Stimulated activated CD4-positive, alpha-beta T cell treated with anti-CD3 and anti-CD28 coated beads, Interleukin-15, amount 100 ng/mL, for 24 hours (primary cell): ENCODE data around the gene INTS7.

Experiments used
- DNase-seq: peaks from one replicate; pipeline ENCODE4 v3.0.0-alpha.2; 2020

INTS7 gene, protein sequence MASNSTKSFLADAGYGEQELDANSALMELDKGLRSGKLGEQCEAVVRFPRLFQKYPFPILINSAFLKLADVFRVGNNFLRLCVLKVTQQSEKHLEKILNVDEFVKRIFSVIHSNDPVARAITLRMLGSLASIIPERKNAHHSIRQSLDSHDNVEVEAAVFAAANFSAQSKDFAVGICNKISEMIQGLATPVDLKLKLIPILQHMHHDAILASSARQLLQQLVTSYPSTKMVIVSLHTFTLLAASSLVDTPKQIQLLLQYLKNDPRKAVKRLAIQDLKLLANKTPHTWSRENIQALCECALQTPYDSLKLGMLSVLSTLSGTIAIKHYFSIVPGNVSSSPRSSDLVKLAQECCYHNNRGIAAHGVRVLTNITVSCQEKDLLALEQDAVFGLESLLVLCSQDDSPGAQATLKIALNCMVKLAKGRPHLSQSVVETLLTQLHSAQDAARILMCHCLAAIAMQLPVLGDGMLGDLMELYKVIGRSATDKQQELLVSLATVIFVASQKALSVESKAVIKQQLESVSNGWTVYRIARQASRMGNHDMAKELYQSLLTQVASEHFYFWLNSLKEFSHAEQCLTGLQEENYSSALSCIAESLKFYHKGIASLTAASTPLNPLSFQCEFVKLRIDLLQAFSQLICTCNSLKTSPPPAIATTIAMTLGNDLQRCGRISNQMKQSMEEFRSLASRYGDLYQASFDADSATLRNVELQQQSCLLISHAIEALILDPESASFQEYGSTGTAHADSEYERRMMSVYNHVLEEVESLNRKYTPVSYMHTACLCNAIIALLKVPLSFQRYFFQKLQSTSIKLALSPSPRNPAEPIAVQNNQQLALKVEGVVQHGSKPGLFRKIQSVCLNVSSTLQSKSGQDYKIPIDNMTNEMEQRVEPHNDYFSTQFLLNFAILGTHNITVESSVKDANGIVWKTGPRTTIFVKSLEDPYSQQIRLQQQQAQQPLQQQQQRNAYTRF

DNA sequence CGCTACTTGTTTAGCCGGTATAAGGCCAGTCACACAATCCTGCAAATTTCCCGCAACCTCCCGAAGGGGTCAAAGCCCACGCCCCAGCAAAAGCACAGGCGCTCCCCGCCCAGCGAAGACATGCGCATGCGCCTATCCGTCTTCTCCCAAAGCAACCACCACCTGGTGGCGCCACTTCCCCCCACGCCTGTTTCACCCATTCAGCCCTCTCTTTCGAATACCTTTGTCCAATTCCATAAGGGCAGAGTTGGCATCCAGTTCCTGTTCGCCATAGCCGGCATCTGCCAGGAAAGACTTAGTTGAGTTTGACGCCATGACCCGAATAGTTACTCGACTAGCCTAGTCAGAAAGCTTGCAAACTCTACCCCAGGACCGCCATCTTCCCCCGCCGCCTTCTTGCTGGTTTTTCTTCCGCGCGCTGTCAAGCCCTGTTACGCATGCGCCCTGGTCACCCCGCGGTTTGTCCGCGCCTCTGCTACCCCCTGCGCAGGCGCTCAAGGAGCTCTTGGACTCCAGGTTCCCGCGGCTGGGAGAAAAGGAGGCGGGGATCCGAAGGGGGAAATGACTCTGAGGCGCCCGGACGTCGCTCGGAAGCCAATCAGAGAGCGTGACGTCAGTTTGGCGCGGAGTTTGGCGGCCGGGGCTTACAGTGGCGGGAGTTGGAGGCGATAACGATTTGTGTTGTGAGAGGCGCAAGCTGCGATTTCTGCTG lies at the start of gene INTS7, which contains the start of gene DTL:
Gene INTS7 (minus strand): TSS at position 435 of the 712 bp plus-strand sequence. CDS start 120 bp downstream, at position 315.
Gene DTL (plus strand): TSS at position 626 of the 712 bp plus-strand sequence. CDS start 143 bp downstream, outside the sequence.
- DNase-seq, result peak; percentile 99

DNA sequence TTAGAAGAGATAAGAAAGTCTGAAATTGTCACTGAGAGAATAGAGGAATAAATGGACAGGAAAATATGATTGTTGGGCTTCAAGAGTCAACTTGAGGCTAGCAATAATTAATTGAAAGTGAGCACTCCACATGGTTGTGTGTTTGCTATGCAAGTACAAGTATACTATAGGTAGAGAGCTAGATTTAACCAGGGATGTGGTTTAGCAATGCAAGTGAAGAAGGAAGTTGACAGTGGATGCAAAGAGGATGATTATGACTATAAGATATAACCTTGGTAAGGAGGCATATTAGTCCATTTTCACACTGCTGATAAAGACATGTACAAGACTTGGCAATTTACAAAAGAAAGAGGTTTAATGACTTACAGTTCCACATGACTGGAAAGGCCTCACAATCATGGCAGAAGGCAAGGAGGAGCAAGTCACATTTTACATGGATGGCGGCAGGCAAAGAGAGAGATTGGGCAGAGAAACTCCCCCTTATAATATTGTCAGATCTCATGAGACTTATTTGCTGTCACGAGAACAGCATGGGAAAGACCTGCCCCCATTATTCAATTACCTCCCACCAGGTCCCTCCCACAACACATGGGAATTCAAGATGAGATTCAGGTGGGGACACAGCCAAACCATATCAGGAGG lies 47.5 kb upstream of the INTS7 start:
- no peak for DNase-seq

DNA sequence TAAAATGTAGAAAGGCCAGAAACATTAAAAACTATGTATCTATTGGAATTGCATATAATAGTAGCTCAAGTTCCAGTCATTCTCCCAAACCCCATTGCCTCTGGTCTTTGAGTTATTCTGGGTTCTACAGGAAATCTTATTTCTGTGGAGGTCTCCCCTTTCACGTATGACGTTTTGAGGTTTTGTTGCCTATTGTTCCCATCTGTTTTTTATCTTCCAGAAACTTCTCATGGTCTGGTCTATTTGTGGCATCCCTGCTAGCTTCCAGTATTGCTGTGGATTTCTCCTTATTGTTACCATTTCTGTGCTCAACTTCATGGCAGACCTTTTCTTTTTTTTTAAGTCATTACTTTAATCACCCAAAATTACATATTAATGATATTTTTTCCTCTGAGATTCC lies 43.5 kb upstream of the INTS7 start:
- no peak for DNase-seq

DNA sequence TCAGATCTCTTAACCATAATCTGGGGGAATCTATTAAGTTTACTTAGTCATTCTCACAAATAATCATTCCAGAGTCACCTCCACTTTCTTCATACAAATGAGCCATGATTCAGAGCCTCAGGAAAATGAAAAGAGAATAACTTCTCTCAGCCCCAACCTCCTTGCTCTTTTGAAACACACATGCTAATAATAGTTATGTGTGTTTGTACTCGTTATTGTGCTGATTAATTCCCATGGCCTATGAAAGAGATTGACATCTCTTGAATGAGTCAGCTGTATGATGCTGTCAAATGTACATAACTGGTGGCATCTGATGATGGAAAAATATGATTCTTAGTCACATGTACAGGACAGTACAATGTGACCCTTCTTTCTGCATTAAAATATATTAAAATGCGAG lies 41.7 kb upstream of the INTS7 start:
- no peak for DNase-seq

DNA sequence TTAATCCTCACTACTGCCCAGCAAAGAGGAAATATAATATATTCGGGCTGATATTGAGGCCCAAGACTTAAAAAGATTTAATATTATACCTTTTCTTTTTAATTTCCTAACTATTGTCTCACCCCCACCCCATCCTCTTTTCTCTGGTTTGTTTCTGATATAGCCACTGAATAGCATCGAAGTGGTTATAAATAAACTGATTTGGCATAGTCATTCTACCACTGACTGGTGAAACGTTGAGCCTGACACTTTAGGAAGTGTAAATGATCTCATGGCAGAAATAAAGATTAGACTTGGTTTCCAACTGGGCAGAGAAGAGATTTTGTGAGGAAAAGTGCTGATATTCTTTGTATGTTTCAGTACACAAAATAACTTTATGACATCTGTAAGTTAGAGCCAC lies 39.5 kb upstream of the INTS7 start:
- no peak for DNase-seq

DNA sequence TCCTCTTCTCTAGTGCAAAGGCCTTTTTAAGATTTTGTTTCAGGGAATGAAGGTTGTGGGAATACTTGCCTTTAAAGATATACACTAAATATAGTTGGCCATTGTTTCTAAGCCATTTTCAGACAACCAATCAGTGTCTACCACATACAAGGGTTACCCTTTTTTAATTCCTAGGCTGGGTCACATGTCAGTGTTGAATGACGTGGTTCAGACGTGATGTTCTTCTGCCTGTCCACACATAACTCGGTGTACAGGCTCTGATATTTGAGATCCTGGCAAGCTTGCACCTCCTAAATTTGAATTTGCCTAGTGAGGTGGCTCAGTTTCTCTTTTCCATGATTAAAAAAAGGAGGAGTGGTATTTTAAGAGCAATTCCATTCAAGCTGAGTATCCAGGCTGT lies 39.0 kb upstream of the INTS7 start:
- DNase-seq, result no peak

DNA sequence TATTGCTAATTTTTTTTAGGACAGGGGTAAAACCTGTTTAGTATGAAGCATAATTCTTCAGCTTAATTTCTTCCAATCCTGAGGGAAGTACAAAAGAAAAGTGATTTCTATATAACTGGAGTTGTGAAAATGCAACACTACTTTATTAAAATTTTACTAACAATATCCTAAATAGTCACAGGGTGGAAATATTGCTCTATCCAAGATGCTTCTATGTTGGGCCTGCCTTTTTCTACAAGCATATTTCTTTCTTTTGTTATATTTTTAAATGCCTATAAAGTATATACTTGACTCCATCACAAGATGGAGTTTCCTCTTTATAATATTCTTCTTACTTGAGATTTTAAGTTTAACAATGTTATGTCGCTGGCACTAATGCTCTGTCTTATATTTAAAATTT lies 38.1 kb upstream of the INTS7 start:
- no peak for DNase-seq

DNA sequence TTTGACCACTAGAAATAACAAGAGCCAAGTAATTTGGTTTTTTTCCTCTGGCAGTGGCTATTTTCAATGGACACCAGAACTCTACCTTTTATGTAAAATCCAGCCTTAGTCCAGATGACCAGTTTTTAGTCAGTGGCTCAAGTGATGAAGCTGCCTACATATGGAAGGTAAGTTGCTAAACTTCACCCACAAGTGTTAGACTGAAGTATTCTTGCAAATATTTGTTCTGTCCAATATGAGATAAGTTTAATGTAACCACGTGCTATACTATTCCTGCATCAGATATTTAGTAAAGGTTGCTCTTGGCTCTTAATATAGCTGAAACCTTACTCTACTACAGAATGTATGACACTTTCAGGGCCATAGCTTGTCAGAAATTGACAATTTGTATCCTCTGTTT lies 36.7 kb upstream of the INTS7 start:
- DNase-seq, result no peak

DNA sequence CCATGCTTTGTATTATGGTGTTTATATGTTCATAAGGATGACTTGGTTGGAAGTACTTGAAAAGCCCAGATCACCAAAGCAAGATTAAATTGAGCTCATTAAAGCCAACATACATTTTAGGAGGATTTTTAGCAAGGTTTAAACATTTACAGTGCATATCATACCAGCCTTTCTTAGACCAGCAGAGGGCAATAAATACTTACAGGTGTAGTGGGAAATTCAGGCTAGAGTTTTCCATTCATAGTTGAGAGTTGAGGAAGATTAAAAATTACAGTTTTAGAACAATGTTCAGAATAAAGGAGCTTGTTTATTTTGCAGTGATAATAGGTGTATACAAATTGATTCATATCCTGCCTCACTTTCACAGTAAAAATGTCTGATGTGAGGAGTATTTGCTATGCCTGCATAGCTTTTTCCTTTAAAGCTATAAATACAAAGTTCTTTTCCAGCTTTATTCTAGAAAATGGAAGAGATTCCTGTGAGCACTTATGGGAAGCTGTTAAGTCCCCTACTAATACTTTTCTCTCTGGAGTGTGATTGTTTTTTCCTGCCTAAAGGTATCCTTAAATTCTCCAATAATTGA lies 35.5 kb upstream of the INTS7 start:
- DNase-seq, result no peak

DNA sequence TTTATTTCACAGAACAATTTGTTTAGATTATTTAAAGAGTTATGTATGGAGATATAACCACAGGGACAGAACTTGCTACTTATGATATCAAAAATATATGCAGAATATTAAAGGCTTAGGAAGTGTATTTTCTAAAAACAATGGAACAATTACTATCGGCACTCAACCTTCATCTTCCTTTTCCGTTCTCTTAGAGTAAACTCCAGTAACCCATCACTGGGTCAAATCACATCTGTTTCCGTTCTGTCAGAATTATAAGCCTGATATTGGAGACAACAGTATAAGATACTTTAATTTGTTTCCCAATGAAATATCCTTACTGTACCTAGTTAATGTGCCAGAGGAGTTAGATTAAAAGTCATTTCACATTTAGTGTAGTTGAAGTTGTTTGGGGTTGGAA lies 32.4 kb upstream of the INTS7 start:
- no peak for DNase-seq

DNA sequence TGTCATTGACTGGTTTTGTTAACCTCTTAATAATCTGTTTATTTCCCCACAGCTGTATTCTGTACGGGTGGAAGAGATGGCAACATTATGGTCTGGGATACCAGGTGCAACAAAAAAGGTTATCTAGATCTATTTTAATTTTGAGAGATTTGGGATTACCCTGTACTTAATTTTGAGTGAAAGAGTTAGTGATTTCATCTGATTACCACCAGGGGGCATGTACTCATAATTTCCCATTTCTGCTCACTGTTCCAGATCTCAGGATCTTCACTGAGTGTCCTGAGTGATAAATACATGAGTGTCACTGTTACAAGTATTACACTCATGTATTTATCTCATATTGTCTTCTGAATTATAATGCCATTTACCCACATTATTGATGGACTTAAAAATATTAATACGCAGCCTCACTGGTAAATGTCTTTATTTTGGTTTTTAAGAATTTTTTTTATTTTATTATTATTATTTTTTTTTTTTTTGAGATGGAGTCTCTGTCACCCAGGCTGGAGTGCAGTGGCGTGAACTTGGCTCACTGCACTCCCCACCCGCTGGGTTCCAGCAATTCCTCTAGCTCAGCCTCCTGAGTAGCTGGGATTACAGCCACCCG lies 27.6 kb upstream of the INTS7 start:
- no peak for DNase-seq

DNA sequence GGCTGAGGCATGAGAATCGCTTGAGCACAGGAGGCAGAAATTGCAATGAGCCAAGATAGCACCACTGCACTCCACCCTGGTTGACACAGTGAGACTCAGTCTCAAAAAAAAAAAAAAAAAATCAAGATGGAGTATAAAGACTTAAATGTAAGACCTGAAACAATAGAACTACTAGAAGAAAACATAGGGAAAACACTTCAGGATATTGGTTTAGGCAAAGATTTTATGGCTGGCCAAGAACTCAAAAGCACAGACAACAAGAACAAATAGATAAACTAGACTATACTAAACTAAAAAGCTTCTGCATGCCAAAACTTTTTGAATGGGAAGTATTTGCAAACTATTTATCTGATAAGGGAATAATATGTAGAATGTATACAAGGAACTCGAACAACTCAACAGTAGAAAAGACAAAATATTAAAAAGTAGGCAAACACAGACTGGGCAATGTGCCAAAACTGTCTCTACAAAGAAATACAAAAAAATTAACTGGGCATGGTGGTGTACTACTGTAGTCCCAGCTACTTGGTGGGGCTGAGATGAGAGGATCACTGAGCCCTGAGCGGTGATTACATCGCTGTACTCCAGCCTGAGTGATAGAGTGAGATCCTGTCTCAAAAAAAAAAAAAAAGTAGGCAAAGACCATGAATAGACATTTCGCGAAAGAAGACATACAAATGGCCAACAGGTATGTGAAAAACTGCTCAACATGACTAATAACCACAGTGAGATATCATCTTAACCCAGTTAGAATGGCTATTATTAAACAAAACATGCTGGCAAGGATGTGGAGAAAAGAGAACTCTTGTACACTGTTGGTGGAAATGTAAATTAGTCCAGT lies 25.5 kb upstream of the INTS7 start:
- DNase-seq, result no peak

DNA sequence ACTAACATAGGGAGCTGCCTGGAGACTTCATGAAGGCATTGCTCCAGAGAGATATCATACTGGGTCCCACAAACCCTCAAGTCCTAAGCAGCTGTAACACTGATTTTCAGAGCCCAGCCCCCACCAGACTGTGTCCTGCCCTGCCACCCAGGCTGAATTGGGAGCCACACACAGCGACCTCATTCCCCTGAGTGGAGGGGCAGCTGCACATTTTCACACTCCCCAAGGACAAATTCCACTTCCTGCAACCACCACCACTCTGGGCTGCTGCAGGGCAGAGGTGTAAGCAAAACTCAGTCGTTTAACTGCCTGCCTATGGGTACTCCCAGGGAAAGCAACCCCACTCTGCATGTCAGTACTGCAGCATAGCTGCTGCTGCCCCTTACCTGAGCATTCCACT lies 20.0 kb upstream of the INTS7 start:
- no peak for DNase-seq

DNA sequence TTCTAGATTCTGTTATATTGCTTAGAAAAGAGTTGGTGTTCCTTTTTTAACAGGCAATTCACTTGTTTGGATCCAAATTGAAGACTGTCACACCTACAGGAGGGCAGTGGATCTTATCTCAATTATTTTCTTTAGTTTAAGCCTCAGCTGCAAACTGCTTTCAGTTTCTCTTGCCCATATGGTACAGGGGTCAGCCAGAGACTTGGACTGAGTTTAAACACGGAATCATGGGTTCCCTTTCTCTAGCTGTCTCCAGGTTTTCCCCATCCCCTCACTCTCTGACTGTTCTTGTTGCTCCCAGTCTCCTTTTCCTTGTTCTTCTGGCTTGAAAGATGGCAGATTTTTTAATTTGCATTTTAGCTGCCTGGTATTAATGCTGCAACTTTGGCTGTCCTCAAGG lies 18.6 kb upstream of the INTS7 start:
- no peak for DNase-seq

DNA sequence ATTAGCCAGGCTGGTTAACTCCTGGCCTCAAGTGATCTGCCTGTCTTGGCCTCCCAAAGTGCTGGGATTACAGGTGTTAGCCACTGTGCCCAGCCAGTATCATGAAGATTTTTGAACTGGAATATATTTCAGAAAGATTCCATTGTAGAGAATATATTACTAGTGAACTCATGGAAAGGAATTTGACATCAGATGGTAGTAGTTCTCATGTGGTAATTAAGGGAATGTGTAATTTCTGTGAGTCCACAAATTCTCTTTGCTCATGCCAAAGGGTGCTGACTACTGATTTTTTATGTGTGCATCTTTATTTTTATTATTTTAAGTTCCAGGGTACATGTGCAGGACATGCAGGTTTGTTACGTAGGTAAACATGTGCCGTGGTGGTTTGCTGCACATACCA lies 10.6 kb upstream of the INTS7 start:
- no peak for DNase-seq

DNA sequence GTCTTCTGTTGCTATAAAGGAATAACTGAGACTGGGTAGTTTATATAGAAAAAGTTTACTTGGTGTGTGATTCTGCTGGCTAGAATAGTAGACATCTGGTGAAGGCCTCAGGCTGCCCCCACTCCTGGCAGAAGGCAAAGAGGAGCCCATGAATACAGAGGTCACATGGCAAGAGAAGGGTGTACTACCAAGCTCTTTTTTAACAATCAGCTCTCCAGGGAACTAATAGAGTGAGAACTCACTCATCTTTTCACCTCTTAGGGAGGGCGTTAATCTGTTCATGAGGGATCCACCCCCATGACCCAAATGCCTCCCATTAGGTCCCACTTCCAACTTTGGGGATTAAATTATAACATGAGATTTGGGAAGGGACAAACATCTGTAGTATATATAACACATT lies 9.5 kb upstream of the INTS7 start:
- DNase-seq, result no peak

DNA sequence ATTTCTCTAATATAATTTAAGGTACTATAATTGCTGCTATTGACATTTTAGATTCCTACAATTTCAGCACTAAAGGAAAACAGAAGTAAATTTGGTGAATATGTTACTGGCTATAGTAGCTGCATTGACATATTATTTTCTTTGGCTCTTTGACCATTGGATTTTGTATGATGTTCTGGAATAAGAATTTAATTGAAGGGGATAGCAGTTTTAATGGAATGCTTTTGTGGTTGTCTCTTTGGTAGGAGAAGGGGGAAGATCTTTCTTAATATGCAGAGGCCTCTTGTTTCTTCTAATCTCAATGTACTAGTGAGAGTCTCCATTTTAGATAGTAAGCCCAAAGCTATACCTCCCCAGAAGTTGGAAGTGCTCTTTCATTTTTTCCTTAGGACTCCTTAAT lies 7.1 kb upstream of the INTS7 start:
- no peak for DNase-seq

DNA sequence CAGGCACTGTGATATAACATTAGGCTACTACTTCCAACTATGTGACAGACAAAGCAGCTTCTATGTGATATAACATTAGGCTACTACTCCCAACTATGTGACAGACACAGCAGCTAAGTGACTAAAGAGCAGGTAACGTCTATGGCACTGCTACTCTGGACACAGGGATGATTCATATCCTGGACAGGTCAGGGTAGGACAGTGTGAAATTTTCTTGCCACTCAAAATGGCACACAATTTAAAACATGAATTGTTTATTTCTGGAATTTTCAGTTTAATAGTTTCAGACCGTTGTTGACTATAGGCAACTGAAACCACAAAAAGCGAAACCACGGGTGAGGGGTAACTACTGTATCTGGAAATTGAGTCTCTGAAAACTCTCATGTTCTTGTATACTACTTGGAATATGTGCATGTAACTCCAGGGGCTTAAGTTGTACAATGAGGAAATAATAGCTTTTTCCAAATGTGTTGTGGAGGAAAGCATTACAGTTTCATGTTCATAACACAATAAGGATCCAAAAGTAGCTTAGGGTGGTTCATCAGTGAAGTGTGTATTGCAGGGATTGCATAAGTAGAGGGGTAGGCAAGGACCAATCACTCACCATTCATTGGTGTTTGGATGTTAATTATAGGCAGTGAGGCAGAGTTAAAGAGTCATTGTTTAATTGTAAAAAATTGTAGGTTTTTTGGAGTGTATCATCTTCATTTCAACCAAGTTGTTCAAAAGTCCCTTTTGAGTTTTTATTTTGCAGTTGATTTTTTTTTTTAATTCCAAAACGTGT lies 5.5 kb upstream of the INTS7 start:
- no peak for DNase-seq

DNA sequence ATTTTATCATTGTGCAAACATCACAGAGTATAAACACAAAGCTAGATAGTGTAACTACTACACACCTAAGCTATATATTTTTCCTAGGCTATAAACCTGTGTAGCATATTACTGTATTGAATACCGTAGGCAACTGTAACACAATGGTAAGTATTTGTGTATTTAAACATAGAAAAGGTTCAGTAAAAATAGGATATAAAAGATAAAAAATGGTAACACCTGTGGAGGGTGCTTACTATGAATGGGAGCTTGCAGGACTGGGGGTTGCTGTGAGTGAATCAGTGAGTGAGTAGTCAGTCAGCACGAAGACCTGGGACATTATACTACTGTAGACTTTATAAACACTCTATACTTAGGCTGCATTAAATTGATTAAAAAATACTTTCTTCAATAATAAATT lies 4.3 kb upstream of the INTS7 start:
- no peak for DNase-seq

DNA sequence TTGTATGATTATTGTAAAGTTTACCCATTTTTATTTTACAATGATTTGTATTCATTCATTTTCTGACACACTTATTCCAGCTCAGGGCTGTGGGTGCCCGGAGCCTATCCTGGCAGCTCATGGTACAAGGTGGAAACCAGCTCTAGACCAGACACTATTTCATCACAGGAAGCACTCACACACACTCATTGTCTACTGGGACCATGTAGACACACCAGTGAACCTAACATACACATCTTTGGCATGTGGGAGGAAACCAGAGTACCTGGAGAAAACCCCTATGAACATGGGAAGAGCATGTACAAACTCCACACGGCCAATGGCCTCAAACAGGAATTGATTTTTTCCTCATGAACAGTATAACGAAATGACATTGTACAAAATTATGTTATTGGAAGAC lies 2.5 kb upstream of the INTS7 start:
- no peak for DNase-seq
